ENCODE measurements around the gene KCNT1. TPM values are rescaled to one million over a fixed set of nuclear protein-coding genes. Genes with fewer than 3 reads are reported as not detected.

Gene KCNT1
- total RNA-seq, 2 donors from 2014 or later, result 0.48 TPM; not detected in 1

GRCh38 chr9:135792268-135793128 lies 90.5 kb downstream of the KCNT1 start:
- H3K27ac ChIP-seq, result no peak overlapping the region
- no peaks in the 10 kb centered on the region for H3K36me3 ChIP-seq
- no peak for TF ChIP-seq CTCF (IDR thresholded peaks at IDR 0.05)
- H3K4me1 ChIP-seq, result peaks cover 0 to 1% of the 10 kb centered on the region in 2 donors
- H3K4me3 ChIP-seq, result no peak overlapping the region
- DNase-seq (ENCODE audit: low spot score), result no peak
- H3K27me3 ChIP-seq, result no peaks in the 10 kb centered on the region
- H3K9me3 ChIP-seq, result no peaks in the 10 kb centered on the region

- H3K27ac ChIP-seq, result no peak overlapping the region
- H3K4me3 ChIP-seq, result no peak overlapping the region
- no peaks in the 10 kb centered on the region for H3K9me3 ChIP-seq
- DNase-seq (ENCODE audit: low spot score), result no peak
- no peaks in the 10 kb centered on the region for H3K27me3 ChIP-seq
- no peaks in the 10 kb centered on the region for H3K36me3 ChIP-seq
- no peak for TF ChIP-seq CTCF (IDR thresholded peaks at IDR 0.05)
- peaks cover 0 to 11% of the 10 kb centered on the region in 2 donors for H3K4me1 ChIP-seq
These were observed 91.5 kb downstream of the KCNT1 start for GRCh38 chr9:135793221-135794056.

GRCh38 chr9:135794057-135794335 lies 92.0 kb downstream of the KCNT1 start:
- no peaks in the 10 kb centered on the region for H3K9me3 ChIP-seq

GRCh38 chr9:135794361-135794885 lies 92.4 kb downstream of the KCNT1 start:
- no peak for DNase-seq (ENCODE audit: low spot score)
- no peaks in the 10 kb centered on the region for H3K9me3 ChIP-seq
- peaks cover 0 to 11% of the 10 kb centered on the region in 2 donors for H3K4me1 ChIP-seq
- H3K27me3 ChIP-seq, result no peaks in the 10 kb centered on the region
- H3K4me3 ChIP-seq, result no peak overlapping the region
- H3K36me3 ChIP-seq, result no peaks in the 10 kb centered on the region
- TF ChIP-seq CTCF (IDR thresholded peaks at IDR 0.05), result no peak
- no peak overlapping the region for H3K27ac ChIP-seq

More at GRCh38 chr9:135794057-135794335, 92.0 kb downstream of the KCNT1 start:
- no peak overlapping the region for H3K27ac ChIP-seq
- no peaks in the 10 kb centered on the region for H3K27me3 ChIP-seq
- DNase-seq (ENCODE audit: low spot score), result no peak
- H3K4me1 ChIP-seq, result peaks cover 0 to 11% of the 10 kb centered on the region in 2 donors
- H3K36me3 ChIP-seq, result no peaks in the 10 kb centered on the region
- H3K4me3 ChIP-seq, result no peak overlapping the region
- TF ChIP-seq CTCF (IDR thresholded peaks at IDR 0.05), result no peak

GRCh38 chr9:135795391-135795790 lies 93.4 kb downstream of the KCNT1 start:
- TF ChIP-seq CTCF (IDR thresholded peaks at IDR 0.05), result no peak
- DNase-seq (ENCODE audit: low spot score), result no peak
- Histone ChIP-seq H3K27me3 (no peaks in the 10 kb centered on the region), H3K4me3 (no peak overlapping the region), H3K27ac (no peak overlapping the region), H3K9me3 (no peaks in the 10 kb centered on the region), H3K36me3 (no peaks in the 10 kb centered on the region), H3K4me1 (peaks cover 0 to 11% of the 10 kb centered on the region in 2 donors)
